C4-2B (cell line): ENCODE data around the gene RAB40A.

Source experiments
- ZFX ChIP-seq: fragments of 450-650 bp; IDR thresholded peaks from 2 replicates; pipeline ENCODE4 v1.6.1; 2017
- TF ChIP-seq, protein P1 (sequence below): fragments of 450-650 bp; conservative IDR thresholded peaks from 2 replicates; pipeline ENCODE4 v1.5.1; 2017; ENCODE audit warnings: mild to moderate bottlenecking

DNA sequence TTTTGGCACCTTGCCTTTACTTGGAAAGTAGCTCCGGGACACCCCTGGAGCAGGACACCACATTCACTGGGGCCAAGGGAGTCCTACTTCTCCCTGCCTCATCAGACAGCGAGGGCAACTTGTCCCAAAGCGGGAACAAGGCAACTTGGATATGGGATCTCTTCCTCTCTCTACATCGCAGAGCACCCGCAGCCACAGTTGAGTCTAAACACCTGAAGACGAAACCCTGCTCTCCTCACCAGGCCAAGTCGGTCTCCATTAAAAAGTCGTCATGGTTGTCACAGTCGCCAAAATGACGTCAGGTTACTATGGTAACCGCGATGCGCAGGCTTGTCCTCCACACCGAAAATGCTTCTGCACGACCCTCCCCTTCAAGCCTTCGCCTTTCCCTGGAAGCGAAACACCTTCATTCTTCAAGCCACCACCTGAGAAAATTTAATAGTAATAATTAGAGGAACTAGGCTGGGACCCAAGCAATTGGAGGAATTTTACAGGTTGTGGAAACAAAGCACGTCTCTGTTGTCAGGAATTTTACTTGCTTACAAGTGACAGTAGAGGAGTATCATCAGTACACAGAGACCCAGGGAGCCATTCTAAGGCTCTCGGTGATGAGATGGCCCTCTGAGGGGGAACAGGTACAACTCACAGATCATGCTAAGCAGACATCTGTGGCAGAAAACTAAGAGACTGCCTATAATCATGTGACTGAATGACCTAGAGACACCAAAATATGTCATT lies 35.6 kb upstream of the RAB40A start:
- TF ChIP-seq, protein P1, sequence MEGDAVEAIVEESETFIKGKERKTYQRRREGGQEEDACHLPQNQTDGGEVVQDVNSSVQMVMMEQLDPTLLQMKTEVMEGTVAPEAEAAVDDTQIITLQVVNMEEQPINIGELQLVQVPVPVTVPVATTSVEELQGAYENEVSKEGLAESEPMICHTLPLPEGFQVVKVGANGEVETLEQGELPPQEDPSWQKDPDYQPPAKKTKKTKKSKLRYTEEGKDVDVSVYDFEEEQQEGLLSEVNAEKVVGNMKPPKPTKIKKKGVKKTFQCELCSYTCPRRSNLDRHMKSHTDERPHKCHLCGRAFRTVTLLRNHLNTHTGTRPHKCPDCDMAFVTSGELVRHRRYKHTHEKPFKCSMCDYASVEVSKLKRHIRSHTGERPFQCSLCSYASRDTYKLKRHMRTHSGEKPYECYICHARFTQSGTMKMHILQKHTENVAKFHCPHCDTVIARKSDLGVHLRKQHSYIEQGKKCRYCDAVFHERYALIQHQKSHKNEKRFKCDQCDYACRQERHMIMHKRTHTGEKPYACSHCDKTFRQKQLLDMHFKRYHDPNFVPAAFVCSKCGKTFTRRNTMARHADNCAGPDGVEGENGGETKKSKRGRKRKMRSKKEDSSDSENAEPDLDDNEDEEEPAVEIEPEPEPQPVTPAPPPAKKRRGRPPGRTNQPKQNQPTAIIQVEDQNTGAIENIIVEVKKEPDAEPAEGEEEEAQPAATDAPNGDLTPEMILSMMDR, result no peak
- no peak for TF ChIP-seq ZFX
